H1 (cell line): ENCODE data around the gene MIOX. TPM values are rescaled to one million over a fixed set of nuclear protein-coding genes. Genes with fewer than 3 reads are reported as not detected.

Experiments
- polyA plus RNA-seq, 7 experiments: library from polyadenylated mRNA; depleted of rRNA in 3 of 7; stranded (reverse) in 5 of 7; unstranded in 2 of 7; fragments of >200 nt in 5 of 7; fragments of 200-250 nt in 2 of 7; gene quantifications; 1 replicate in 5 of 7; 2 replicates in 1 of 7; 4 replicates in 1 of 7; pipeline versions ENCODE4 v1.2.1 to v1.2.3, GENCODE V29; 2011 to 2013; ENCODE audit warnings: missing spikeins in 2 of 7, mixed read lengths in 2 of 7
- total RNA-seq: library from RNA; stranded (reverse); fragmentation: NEBNext Ultra II Directional; extraction: Animal tissue kit (Norgen Biotek cat#: 25700); gene quantifications from 2 replicates; pipeline ENCODE4 v1.2.1, GENCODE V29; 2021

The MIOX gene
- total and polyA plus RNA-seq, 2 of the 8 experiments (the other 6 are each of a cell fraction or from before 2014, with no cell fraction given) = 0.30 to 0.32 TPM

Other genes starting within 250 kb of the MIOX start
- 23.5 and 24.7 TPM in 2 replicates for gene TUBGCP6, start 241.8 kb upstream of the MIOX start, total RNA-seq
- gene TUBGCP6, start 241.8 kb upstream of the MIOX start, polyA plus RNA-seq (2011; rRNA removed) = 24.2 and 33.6 TPM in 2 replicates
- gene HDAC10, start 235.6 kb upstream of the MIOX start, total RNA-seq = 21.2 and 26.4 TPM in 2 replicates
- 11.2 and 18.8 TPM in 2 replicates for gene HDAC10, start 235.6 kb upstream of the MIOX start, polyA plus RNA-seq (2011; rRNA removed)
- gene MAPK12, start 225.2 kb upstream of the MIOX start, total RNA-seq = 15.6 and 20.3 TPM in 2 replicates
- 17.3 and 25.9 TPM in 2 replicates for gene MAPK12, start 225.2 kb upstream of the MIOX start, polyA plus RNA-seq (2011; rRNA removed)
- gene MAPK11, start 216.5 kb upstream of the MIOX start, total RNA-seq = 1.5 TPM in 2 replicates
- gene MAPK11, start 216.5 kb upstream of the MIOX start, polyA plus RNA-seq (2011; rRNA removed) = 0.70 and 1.5 TPM in 2 replicates
- 92.8 and 106 TPM in 2 replicates for gene PLXNB2, start 179.2 kb upstream of the MIOX start, total RNA-seq
- 58.3 and 83.3 TPM in 2 replicates for gene PLXNB2, start 179.2 kb upstream of the MIOX start, polyA plus RNA-seq (2011; rRNA removed)
- 1.1 TPM in 2 replicates for gene DENND6B, start 159.8 kb upstream of the MIOX start, total RNA-seq
- 1.9 and 3.6 TPM in 2 replicates for gene DENND6B, start 159.8 kb upstream of the MIOX start, polyA plus RNA-seq (2011; rRNA removed)
- 32.2 and 32.3 TPM in 2 replicates for gene PPP6R2, start 143.5 kb upstream of the MIOX start, total RNA-seq
- 25.0 and 33.1 TPM in 2 replicates for gene PPP6R2, start 143.5 kb upstream of the MIOX start, polyA plus RNA-seq (2011; rRNA removed)
- gene SBF1, start 11.8 kb upstream of the MIOX start, total RNA-seq = 68.4 and 71.5 TPM in 2 replicates
- 29.1 and 53.7 TPM in 2 replicates for gene SBF1, start 11.8 kb upstream of the MIOX start, polyA plus RNA-seq (2011; rRNA removed)
- gene ADM2, start 5.3 kb upstream of the MIOX start, total RNA-seq = 7.5 and 8.0 TPM in 2 replicates
- gene ADM2, start 5.3 kb upstream of the MIOX start, polyA plus RNA-seq (2011; rRNA removed) = 3.3 and 6.8 TPM in 2 replicates
- 31.3 and 34.3 TPM in 2 replicates for gene LMF2, start 20.8 kb downstream of the MIOX start, total RNA-seq
- gene LMF2, start 20.8 kb downstream of the MIOX start, polyA plus RNA-seq (2011; rRNA removed) = 62.9 and 80.4 TPM in 2 replicates
- gene NCAPH2, start 21.4 kb downstream of the MIOX start, total RNA-seq = 62.2 and 70.4 TPM in 2 replicates
- 73.8 and 81.6 TPM in 2 replicates for gene NCAPH2, start 21.4 kb downstream of the MIOX start, polyA plus RNA-seq (2011; rRNA removed)
- 2.2 TPM in 1 of 2 replicates, not detected in the other for gene SCO2, start 38.7 kb downstream of the MIOX start, total RNA-seq
- gene SCO2, start 38.7 kb downstream of the MIOX start, polyA plus RNA-seq (2011; rRNA removed) = 2.0 and 2.5 TPM in 2 replicates
- gene TYMP, start 43.2 kb downstream of the MIOX start, total RNA-seq = 0.43 and 0.46 TPM in 2 replicates
- gene TYMP, start 43.2 kb downstream of the MIOX start, polyA plus RNA-seq (2011; rRNA removed) = 0.48 and 0.83 TPM in 2 replicates
- not detected in 2 replicates for gene KLHDC7B, start 59.0 kb downstream of the MIOX start, total RNA-seq
- gene KLHDC7B, start 59.0 kb downstream of the MIOX start, polyA plus RNA-seq (2011; rRNA removed) = not detected in 2 replicates
- not detected in 2 replicates for gene SYCE3, start 76.1 kb downstream of the MIOX start, total RNA-seq
- gene SYCE3, start 76.1 kb downstream of the MIOX start, polyA plus RNA-seq (2011; rRNA removed) = 1.9 and 2.9 TPM in 2 replicates
- 33.1 and 36.2 TPM in 2 replicates for gene CPT1B, start 91.6 kb downstream of the MIOX start, total RNA-seq
- 34.2 and 47.7 TPM in 2 replicates for gene CPT1B, start 91.6 kb downstream of the MIOX start, polyA plus RNA-seq (2011; rRNA removed)
- gene CHKB, start 96.0 kb downstream of the MIOX start, total RNA-seq = 42.2 and 51.8 TPM in 2 replicates
- gene CHKB, start 96.0 kb downstream of the MIOX start, polyA plus RNA-seq (2011; rRNA removed) = 27.9 and 28.4 TPM in 2 replicates
- gene MAPK8IP2, start 113.9 kb downstream of the MIOX start, total RNA-seq = 5.5 and 6.7 TPM in 2 replicates
- 1.5 and 1.7 TPM in 2 replicates for gene MAPK8IP2, start 113.9 kb downstream of the MIOX start, polyA plus RNA-seq (2011; rRNA removed)
- 7.7 and 9.8 TPM in 2 replicates for gene ARSA, start 141.3 kb downstream of the MIOX start, total RNA-seq
- 10.1 and 14.3 TPM in 2 replicates for gene ARSA, start 141.3 kb downstream of the MIOX start, polyA plus RNA-seq (2011; rRNA removed)
- gene SHANK3, start 186.0 kb downstream of the MIOX start, total RNA-seq = 6.0 and 6.3 TPM in 2 replicates
- gene SHANK3, start 186.0 kb downstream of the MIOX start, polyA plus RNA-seq (2011; rRNA removed) = 1.5 and 2.8 TPM in 2 replicates